Thyroid gland (tissue), 4 donors: ENCODE measurements around the gene TMPRSS7. TPM values are rescaled to one million over a fixed set of nuclear protein-coding genes. Genes with fewer than 3 reads are reported as not detected.

Experiments
- DNase-seq, 2 donors: peaks; one replicate each; pipeline ENCODE4 v3.0.0-alpha.2; 2019
- H3K27ac ChIP-seq, 3 donors: fragments of 200-600 bp; sonication (generic); 1 replicate in 2 of 3; 2 replicates in 1 of 3; pipeline ENCODE4 v1.5.1; 2016 to 2019; ENCODE audit warnings: mild to moderate bottlenecking in 1 of 3, moderate library complexity in 1 of 3
- H3K27me3 ChIP-seq: fragments of 200-600 bp; sonication (generic); one replicate; pipeline ENCODE4 v1.5.1; 2019
- H3K36me3 ChIP-seq, 2 donors: fragments of 200-600 bp; sonication (generic); one replicate each; pipeline ENCODE4 v1.5.1; 2016 to 2019
- H3K4me1 ChIP-seq, 2 donors: fragments of 200-600 bp; sonication (generic); one replicate each; pipeline ENCODE4 v1.5.1; 2017 to 2019
- H3K4me3 ChIP-seq, 3 donors: fragments of 200-600 bp; sonication (generic); replicated peaks in 1 of 3; 1 replicate in 2 of 3; 2 replicates in 1 of 3; pipeline ENCODE4 v1.5.1; 2016; ENCODE audit warnings: mild to moderate bottlenecking in 1 of 3
- H3K9me3 ChIP-seq: fragments of 200-600 bp; sonication (generic); one replicate; pipeline ENCODE4 v1.5.1; 2017
- POLR2A ChIP-seq, 2 donors: fragments of 450-650 bp; IDR thresholded peaks; one replicate each; pipeline ENCODE4 v1.6.1; 2017; ENCODE audit warnings: antibody characterized with exemption in 2 of 2, mild to moderate bottlenecking in 2 of 2, moderate library complexity in 1 of 2
- WGBS, 2 donors: methylation state at CpG; one replicate each; pipeline ENCODE4 v1.1.5; 2017; 5-methylcytosine and 5-hydroxymethylcytosine counted together
- intact Hi-C: fragments of 100-400 bp; cut with DNase I; formaldehyde crosslinking; loops from one replicate; pipeline ENCODE4 v1.15.1; 2023
- total RNA-seq, 4 donors: library from RNA; depleted of rRNA; stranded (reverse); fragments of >200 nt; gene quantifications; one replicate each; pipeline ENCODE4 v1.2.3, GENCODE V29; 2016
- TF ChIP-seq, protein P1 (sequence below), 6 experiments: fragments of 200-600 bp in 3 of 6; fragments of 450-650 bp in 3 of 6; sonication (generic) in 3 of 6; IDR thresholded peaks; one replicate each; pipeline ENCODE4 v1.5.1; 2016 to 2019; ENCODE audit warnings: antibody characterized with exemption in 6 of 6, mild to moderate bottlenecking in 2 of 6, inconsistent platforms in 1 of 6, moderate library complexity in 1 of 6

Gene TMPRSS7
- total RNA-seq, 4 donors from 2014 or later, result 0.11 TPM; not detected in 3

DNA sequence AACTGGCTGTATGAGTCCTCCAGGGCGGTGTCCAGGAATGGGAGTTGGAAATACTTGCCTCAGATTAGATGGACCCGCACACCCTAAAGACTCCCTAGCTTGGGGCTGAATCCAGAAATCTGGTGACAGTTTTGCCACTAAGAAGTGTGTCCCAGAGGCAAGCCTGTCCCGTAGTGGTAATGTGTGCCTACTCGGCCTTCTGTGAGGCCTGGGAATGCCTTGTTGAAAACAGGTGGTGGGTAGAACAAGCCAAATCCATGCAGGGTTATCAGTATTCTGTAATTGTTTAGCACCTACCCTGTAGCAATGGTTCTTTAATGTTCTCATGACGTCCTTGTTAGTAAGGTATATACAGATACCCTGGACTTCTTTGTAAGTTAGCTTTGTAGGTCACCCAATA lies 53.2 kb downstream of the TMPRSS7 start:
- WGBS, 2 donors, result 83 to 92% methylated on average over 5 of the region's 5 CpGs
- no peaks in the 10 kb centered on the region for H3K9me3 ChIP-seq
- peaks cover 43 to 72% of the 10 kb centered on the region in 2 donors for H3K4me1 ChIP-seq
- TF ChIP-seq, protein P1, sequence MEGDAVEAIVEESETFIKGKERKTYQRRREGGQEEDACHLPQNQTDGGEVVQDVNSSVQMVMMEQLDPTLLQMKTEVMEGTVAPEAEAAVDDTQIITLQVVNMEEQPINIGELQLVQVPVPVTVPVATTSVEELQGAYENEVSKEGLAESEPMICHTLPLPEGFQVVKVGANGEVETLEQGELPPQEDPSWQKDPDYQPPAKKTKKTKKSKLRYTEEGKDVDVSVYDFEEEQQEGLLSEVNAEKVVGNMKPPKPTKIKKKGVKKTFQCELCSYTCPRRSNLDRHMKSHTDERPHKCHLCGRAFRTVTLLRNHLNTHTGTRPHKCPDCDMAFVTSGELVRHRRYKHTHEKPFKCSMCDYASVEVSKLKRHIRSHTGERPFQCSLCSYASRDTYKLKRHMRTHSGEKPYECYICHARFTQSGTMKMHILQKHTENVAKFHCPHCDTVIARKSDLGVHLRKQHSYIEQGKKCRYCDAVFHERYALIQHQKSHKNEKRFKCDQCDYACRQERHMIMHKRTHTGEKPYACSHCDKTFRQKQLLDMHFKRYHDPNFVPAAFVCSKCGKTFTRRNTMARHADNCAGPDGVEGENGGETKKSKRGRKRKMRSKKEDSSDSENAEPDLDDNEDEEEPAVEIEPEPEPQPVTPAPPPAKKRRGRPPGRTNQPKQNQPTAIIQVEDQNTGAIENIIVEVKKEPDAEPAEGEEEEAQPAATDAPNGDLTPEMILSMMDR (IDR thresholded peaks at IDR 0.05), result no peak
- no peak for TF ChIP-seq POLR2A (IDR thresholded peaks at IDR 0.05)
- no peaks in the 10 kb centered on the region for H3K36me3 ChIP-seq
- H3K4me3 ChIP-seq, result peak overlapping the region in 1 of 3 donors; percentile 43
- no peaks in the 10 kb centered on the region for H3K27me3 ChIP-seq
- intact Hi-C loops, result no loop called here
- peak overlapping the region; percentile 9 to 93 (median 88) for H3K27ac ChIP-seq
- DNase-seq, result no peak

DNA sequence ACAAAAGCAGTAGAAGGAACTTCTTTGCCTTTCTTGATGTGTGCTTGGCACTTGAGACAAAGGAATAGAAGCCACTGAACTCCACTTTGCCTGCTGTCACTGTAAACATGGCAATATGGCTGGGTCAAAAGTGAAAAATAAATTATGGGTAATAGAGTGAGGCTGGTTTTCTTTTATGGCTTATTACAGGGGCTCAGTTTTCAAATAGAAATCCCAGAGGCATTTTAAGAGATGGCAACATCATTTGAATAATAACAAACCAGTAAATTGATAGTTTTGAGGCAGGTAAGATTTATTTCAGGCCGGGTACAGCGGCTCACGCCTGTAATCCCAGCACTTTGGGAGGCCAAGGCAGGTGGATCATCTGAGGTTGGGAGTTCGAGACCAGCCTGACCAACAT lies 54.4 kb downstream of the TMPRSS7 start:
- H3K4me1 ChIP-seq, result peaks cover 37 to 73% of the 10 kb centered on the region in 2 donors
- 75 to 92% methylated on average over 4 of the region's 4 CpGs for WGBS, 2 donors
- H3K27me3 ChIP-seq, result no peaks in the 10 kb centered on the region
- no peaks in the 10 kb centered on the region for H3K9me3 ChIP-seq
- intact Hi-C loops, result no loop called here
- no peak for DNase-seq
- H3K27ac ChIP-seq, result peak overlapping the region in 2 of 3 donors; percentile 88 to 93
- TF ChIP-seq, protein P1 (IDR thresholded peaks at IDR 0.05), result no peak
- no peak for TF ChIP-seq POLR2A (IDR thresholded peaks at IDR 0.05)
- H3K4me3 ChIP-seq, result no peak overlapping the region
- no peaks in the 10 kb centered on the region for H3K36me3 ChIP-seq

DNA sequence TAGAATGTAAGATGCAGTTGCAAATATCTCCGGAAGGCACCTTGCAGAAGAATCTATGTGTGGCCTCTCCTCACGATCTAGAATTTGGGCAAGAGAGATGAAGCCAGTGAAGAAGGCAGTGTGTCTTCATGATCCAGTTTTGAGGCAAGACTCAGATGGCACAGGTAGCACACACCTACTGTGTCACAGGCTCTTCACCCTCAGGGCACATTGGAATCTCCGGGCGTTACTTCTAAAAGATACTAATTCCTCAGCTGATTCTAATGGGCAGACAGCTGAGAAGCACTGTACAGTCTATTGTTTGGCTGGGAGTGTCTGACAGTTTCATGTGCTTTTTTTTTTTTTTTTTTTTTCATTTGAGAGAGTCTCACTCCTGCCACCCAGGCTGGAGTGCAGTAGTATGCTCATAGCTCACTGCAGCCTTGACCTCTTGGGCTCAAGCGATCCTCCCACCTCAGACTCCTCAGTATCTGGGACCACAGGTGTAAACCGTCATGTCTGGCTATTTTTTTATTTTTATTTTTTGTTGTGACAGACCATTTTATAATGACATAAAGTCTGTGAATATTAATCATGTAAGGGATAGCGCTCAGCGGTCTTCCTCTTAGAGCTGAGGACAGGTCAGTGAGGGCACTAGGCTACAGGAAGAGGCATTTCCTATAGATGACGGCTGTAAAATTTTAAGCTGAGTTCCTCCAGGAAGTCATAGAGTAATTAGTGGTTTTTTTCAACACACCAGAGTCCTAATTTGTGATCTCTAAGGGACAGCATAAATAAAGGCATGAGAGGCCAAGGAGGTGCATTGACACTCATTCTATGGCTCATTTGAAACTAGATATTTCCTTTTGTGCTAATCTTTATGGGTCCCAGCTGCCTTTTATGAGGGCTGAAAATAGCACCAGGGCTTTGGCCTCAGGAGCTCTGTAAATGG lies 55.7 kb downstream of the TMPRSS7 start:
- intact Hi-C loops, result no loop called here

DNA sequence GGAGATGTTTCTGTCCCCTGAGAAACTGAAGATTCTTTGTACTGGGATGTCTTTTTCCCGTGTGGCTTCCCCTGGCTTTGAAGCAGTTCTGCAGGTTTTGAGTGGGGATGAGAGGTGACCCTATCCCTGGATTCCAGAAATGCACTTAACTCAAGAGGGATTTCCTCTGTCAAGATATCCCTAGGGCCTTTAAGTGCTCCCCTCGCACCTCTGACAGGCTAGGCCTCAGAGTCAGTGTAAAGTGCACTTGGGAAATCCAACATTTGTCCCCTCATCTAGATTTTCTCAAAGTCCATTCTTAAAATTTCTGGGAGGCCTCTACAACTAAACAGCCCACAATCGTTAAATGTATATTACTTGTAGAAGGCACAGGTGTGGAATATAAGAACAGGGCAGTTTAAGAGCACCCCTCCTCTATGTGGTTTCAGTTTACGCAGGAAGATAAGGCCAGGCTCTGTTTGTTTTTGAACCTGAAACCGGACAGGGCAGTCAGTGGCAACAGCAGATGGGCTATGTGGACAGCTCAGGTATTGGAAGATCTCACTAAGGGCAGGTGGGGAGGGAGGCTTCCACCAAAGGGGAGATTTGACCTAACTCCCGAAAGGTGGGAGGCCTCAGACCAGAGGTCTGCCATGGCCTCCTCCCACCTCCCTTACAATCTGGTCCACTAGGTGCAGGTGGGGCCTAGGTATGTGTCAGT lies 56.5 kb downstream of the TMPRSS7 start:
- no peaks in the 10 kb centered on the region for H3K9me3 ChIP-seq
- 64 to 66% methylated on average over 6 of the region's 6 CpGs for WGBS, 2 donors
- intact Hi-C loops, result no loop called here
- DNase-seq, result no peak
- H3K4me3 ChIP-seq, result no peak overlapping the region
- H3K36me3 ChIP-seq, result no peaks in the 10 kb centered on the region
- H3K27me3 ChIP-seq, result no peaks in the 10 kb centered on the region
- TF ChIP-seq POLR2A (IDR thresholded peaks at IDR 0.05), result no peak
- TF ChIP-seq, protein P1 (IDR thresholded peaks at IDR 0.05), result no peak
- peaks cover 35 to 60% of the 10 kb centered on the region in 2 donors for H3K4me1 ChIP-seq
- H3K27ac ChIP-seq, result peak overlapping the region in 2 of 3 donors; percentile 46 to 83

More for the DNA sequence above, 55.7 kb downstream of the TMPRSS7 start:
- no peak for DNase-seq
- Histone ChIP-seq H3K36me3 (no peaks in the 10 kb centered on the region), H3K27ac (peak overlapping the region in 2 of 3 donors; percentile 46 to 83), H3K4me3 (no peak overlapping the region), H3K4me1 (peaks cover 35 to 65% of the 10 kb centered on the region in 2 donors), H3K27me3 (no peaks in the 10 kb centered on the region), H3K9me3 (no peaks in the 10 kb centered on the region)
- WGBS, 2 donors, result 83 to 87% methylated on average over 9 of the region's 9 CpGs
- TF ChIP-seq, protein P1 (IDR thresholded peaks at IDR 0.05), result no peak
